ENCODE results near the gene NAXD.

The NAXD gene

GRCh38 chr13:110636701-110637201, 21.4 kb downstream of the NAXD start:
- ChIA-PET CTCF (no interaction called here), POLR2A (no interaction called here)
- TF ChIP-seq SUZ12 (IDR thresholded peaks at IDR 0.05) (no peak), FOXA1 (IDR thresholded peaks at IDR 0.05) (no peak), FOXK2 (IDR thresholded peaks at IDR 0.05) (no peak)
- DNase-seq (ENCODE audit: extremely low spot score), result no peak

GRCh38 chr13:110637275-110637674, 21.9 kb downstream of the NAXD start:
- DNase-seq (ENCODE audit: extremely low spot score), result no peak
- ChIA-PET CTCF (no interaction called here), POLR2A (no interaction called here)
- TF ChIP-seq ZNF384 (IDR thresholded peaks at IDR 0.05), result no peak
- no peak for TF ChIP-seq ARNT (IDR thresholded peaks at IDR 0.05)
- TF ChIP-seq CTBP1 (IDR thresholded peaks at IDR 0.05; ENCODE audit: borderline replicate concordance), result no peak
- no peak for TF ChIP-seq LEF1 (IDR thresholded peaks at IDR 0.05; ENCODE audit: borderline replicate concordance)
- TF ChIP-seq FOXA1 (IDR thresholded peaks at IDR 0.05), result no peak
- no peak for TF ChIP-seq SP1 (IDR thresholded peaks at IDR 0.05)
- TF ChIP-seq FOXM1 (IDR thresholded peaks at IDR 0.05; ENCODE audit: borderline replicate concordance), result no peak
- TF ChIP-seq BHLHE40 (IDR thresholded peaks at IDR 0.05; ENCODE audit: borderline replicate concordance), result no peak
- TF ChIP-seq TARDBP (IDR thresholded peaks at IDR 0.05), result no peak
- no peak for TF ChIP-seq FOXK2 (IDR thresholded peaks at IDR 0.05)
- TF ChIP-seq, protein P1, sequence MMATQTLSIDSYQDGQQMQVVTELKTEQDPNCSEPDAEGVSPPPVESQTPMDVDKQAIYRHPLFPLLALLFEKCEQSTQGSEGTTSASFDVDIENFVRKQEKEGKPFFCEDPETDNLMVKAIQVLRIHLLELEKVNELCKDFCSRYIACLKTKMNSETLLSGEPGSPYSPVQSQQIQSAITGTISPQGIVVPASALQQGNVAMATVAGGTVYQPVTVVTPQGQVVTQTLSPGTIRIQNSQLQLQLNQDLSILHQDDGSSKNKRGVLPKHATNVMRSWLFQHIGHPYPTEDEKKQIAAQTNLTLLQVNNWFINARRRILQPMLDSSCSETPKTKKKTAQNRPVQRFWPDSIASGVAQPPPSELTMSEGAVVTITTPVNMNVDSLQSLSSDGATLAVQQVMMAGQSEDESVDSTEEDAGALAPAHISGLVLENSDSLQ (IDR thresholded peaks at IDR 0.05), result no peak
- no peak for TF ChIP-seq L3MBTL2 (conservative IDR thresholded peaks at IDR 0.05)
- no peak for TF ChIP-seq HDGF (IDR thresholded peaks at IDR 0.05; ENCODE audit: borderline replicate concordance)
- no peak for TF ChIP-seq SUZ12 (IDR thresholded peaks at IDR 0.05)

DNA sequence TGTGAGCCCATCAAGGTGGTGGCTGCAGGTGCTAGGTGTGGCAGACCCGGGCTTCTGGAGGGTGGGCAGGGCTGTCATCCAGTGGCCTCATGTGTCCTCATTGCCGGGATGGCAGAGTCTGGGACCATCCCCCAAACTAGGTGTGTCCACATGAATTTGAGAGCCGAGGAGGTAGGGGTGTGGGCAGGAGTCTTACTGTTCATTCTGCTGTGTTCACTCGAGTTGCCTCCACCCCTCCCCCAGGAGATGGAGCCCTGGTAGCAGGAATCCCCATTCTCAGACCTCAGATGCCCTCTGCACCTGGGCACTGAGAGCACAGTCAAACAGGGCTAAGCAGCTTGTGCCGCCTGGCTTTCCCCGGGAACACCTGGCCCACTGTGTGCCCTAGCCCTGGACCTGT, 22.4 kb downstream of the NAXD start:
- TF ChIP-seq ARNT (IDR thresholded peaks at IDR 0.05), result no peak
- no peak for TF ChIP-seq FOXM1 (IDR thresholded peaks at IDR 0.05; ENCODE audit: borderline replicate concordance)
- no peak for TF ChIP-seq TARDBP (IDR thresholded peaks at IDR 0.05)
- TF ChIP-seq FOXK2 (IDR thresholded peaks at IDR 0.05), result no peak
- no peak for TF ChIP-seq HDGF (IDR thresholded peaks at IDR 0.05; ENCODE audit: borderline replicate concordance)
- no peak for TF ChIP-seq CTBP1 (IDR thresholded peaks at IDR 0.05; ENCODE audit: borderline replicate concordance)
- TF ChIP-seq, protein P1 (IDR thresholded peaks at IDR 0.05), result no peak
- no peak for TF ChIP-seq FOXA1 (IDR thresholded peaks at IDR 0.05)
- TF ChIP-seq L3MBTL2 (conservative IDR thresholded peaks at IDR 0.05), result no peak
- no peak for TF ChIP-seq BHLHE40 (IDR thresholded peaks at IDR 0.05; ENCODE audit: borderline replicate concordance)
- TF ChIP-seq SUZ12 (IDR thresholded peaks at IDR 0.05), result no peak
- TF ChIP-seq ZNF384 (IDR thresholded peaks at IDR 0.05), result no peak
- no peak for TF ChIP-seq LEF1 (IDR thresholded peaks at IDR 0.05; ENCODE audit: borderline replicate concordance)
- TF ChIP-seq SP1 (IDR thresholded peaks at IDR 0.05), result no peak
- no peak for TF ChIP-seq NFRKB (IDR thresholded peaks at IDR 0.05)
- DNase-seq (ENCODE audit: extremely low spot score), result no peak
- CTCF ChIA-PET, result no interaction called here
- POLR2A ChIA-PET, result no interaction called here

GRCh38 chr13:110638257-110638656, 22.9 kb downstream of the NAXD start:
- no peak for TF ChIP-seq FOXK2 (IDR thresholded peaks at IDR 0.05)
- TF ChIP-seq NFRKB (IDR thresholded peaks at IDR 0.05), result no peak
- no peak for TF ChIP-seq CTBP1 (IDR thresholded peaks at IDR 0.05; ENCODE audit: borderline replicate concordance)
- TF ChIP-seq FOXA1 (IDR thresholded peaks at IDR 0.05), result no peak
- no peak for TF ChIP-seq FOXM1 (IDR thresholded peaks at IDR 0.05; ENCODE audit: borderline replicate concordance)
- ChIA-PET CTCF (no interaction called here), POLR2A (no interaction called here)
- DNase-seq (ENCODE audit: extremely low spot score), result no peak

GRCh38 chr13:110638814-110639806, 23.8 kb downstream of the NAXD start:
- no peak for DNase-seq (ENCODE audit: extremely low spot score)
- CTCF ChIA-PET, result no interaction called here
- POLR2A ChIA-PET, result no interaction called here
- TF ChIP-seq BHLHE40 (IDR thresholded peaks at IDR 0.05; ENCODE audit: borderline replicate concordance) (no peak), SP1 (IDR thresholded peaks at IDR 0.05) (no peak), FOXA1 (IDR thresholded peaks at IDR 0.05) (no peak), SUZ12 (IDR thresholded peaks at IDR 0.05) (no peak), LEF1 (IDR thresholded peaks at IDR 0.05; ENCODE audit: borderline replicate concordance) (no peak), L3MBTL2 (conservative IDR thresholded peaks at IDR 0.05) (no peak), FOXM1 (IDR thresholded peaks at IDR 0.05; ENCODE audit: borderline replicate concordance) (no peak), FOXK2 (IDR thresholded peaks at IDR 0.05) (no peak), NFRKB (IDR thresholded peaks at IDR 0.05) (no peak), HDGF (IDR thresholded peaks at IDR 0.05; ENCODE audit: borderline replicate concordance) (no peak)
- TF ChIP-seq, protein P1 (IDR thresholded peaks at IDR 0.05), result no peak

DNA sequence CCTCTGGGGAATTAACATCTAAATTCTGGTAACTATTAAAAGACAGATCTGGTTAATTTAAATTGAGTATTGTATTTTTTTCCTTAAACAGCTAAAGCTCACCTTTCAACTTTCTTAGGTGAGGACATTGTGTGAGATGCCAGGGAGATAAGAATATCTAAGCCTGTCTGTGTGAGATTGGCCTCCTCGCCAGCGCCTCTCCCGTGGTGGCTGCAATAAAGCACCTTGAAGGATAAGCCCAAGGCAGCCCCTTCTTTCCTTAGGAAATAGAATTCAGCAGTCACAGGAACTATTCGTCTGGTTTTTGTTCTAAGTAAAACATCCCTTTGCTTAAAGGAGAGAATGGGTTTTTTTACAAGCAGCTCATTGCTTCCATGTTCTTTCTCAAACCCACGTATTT, 24.6 kb downstream of the NAXD start:
- no peak for TF ChIP-seq SP1 (IDR thresholded peaks at IDR 0.05)
- TF ChIP-seq TARDBP (IDR thresholded peaks at IDR 0.05), result no peak
- TF ChIP-seq L3MBTL2 (conservative IDR thresholded peaks at IDR 0.05), result no peak
- no peak for TF ChIP-seq LEF1 (IDR thresholded peaks at IDR 0.05; ENCODE audit: borderline replicate concordance)
- DNase-seq (ENCODE audit: extremely low spot score), result no peak
- POLR2A ChIA-PET, result no interaction called here
- CTCF ChIA-PET, result no interaction called here
